PC-9 (cell line): Measurements from ENCODE around the gene NPY2R. TPM values are rescaled to one million over a fixed set of nuclear protein-coding genes. Genes with fewer than 3 reads are reported as not detected.

ENCODE experiments used
- BruUV-seq: library from RNA; stranded (reverse); fragments of 400-500 nt; replicated peaks from 2 replicates; lab custom pipeline; 2021; lab: Mats Ljungman, UMichigan
- CTCF ChIA-PET: fragments of 300-600 bp; sonication (Branson Sonifier 250); formaldehyde crosslinking; loops from one replicate; lab custom pipeline; 2022; ENCODE audit warnings: antibody characterized with exemption; lab: Charles Lee
- POLR2A ChIA-PET: fragments of 300-600 bp; sonication (Branson Sonifier 250); formaldehyde crosslinking; loops from one replicate; lab custom pipeline; 2022; ENCODE audit warnings: antibody characterized with exemption; ENCODE audit not compliant: unreplicated experiment; lab: Charles Lee
- DNase-seq, 2 experiments: peaks; one replicate each; pipeline versions ENCODE4 v3.0.0 to v3.0.0-alpha.2; 2015 to 2022; ENCODE audit warnings: mixed read lengths in 1 of 2
- H2AFZ ChIP-seq: fragments of 200-600 bp; sonication (generic); 2 replicates; pipeline ENCODE4 v1.8.1; 2017; ENCODE audit warnings: antibody characterized with exemption
- H3F3A ChIP-seq: fragments of 200-600 bp; sonication (generic); 2 replicates; pipeline ENCODE4 v1.8.1; 2017; ENCODE audit warnings: antibody characterized with exemption, mild to moderate bottlenecking, low read depth; ENCODE audit not compliant: insufficient read depth
- H3K27ac ChIP-seq: fragments of 200-600 bp; sonication (generic); 2 replicates; pipeline ENCODE4 v1.6.1; 2016; ENCODE audit warnings: mixed run types
- H3K27me3 ChIP-seq: fragments of 200-600 bp; sonication (generic); 2 replicates; pipeline ENCODE4 v1.6.1; 2016; ENCODE audit warnings: low read depth, mixed run types; ENCODE audit not compliant: insufficient read depth
- H3K36me3 ChIP-seq: fragments of 200-600 bp; sonication (generic); 2 replicates; pipeline ENCODE4 v1.6.1; 2016; ENCODE audit warnings: low read depth, mixed run types
- H3K4me1 ChIP-seq: fragments of 200-600 bp; sonication (generic); replicated peaks from 2 replicates; pipeline ENCODE4 v1.6.1; 2016; ENCODE audit warnings: mixed run types; ENCODE audit not compliant: insufficient read depth
- H3K4me2 ChIP-seq: fragments of 200-600 bp; sonication (generic); 2 replicates; pipeline ENCODE4 v1.6.1; 2017; ENCODE audit warnings: mixed run types
- H3K4me3 ChIP-seq: fragments of 200-600 bp; sonication (generic); 2 replicates; pipeline ENCODE4 v1.6.1; 2016; ENCODE audit warnings: mixed run types
- H3K79me2 ChIP-seq: fragments of 200-600 bp; sonication (generic); 2 replicates; pipeline ENCODE4 v1.6.1; 2017; ENCODE audit warnings: low read depth, mixed run types
- H3K9me2 ChIP-seq: fragments of 200-600 bp; sonication (generic); 2 replicates; pipeline ENCODE4 v1.8.1; 2017; ENCODE audit warnings: mild to moderate bottlenecking; ENCODE audit not compliant: insufficient read depth
- H3K9me3 ChIP-seq: fragments of 200-600 bp; sonication (generic); 2 replicates; pipeline ENCODE4 v1.8.1; 2016; ENCODE audit warnings: low read depth; ENCODE audit not compliant: insufficient read depth
- H4K20me1 ChIP-seq: fragments of 200-600 bp; sonication (generic); 2 replicates; pipeline ENCODE4 v1.8.1; 2017; ENCODE audit not compliant: insufficient read depth
- CTCF ChIP-seq: fragments of 200-600 bp; sonication (generic); conservative IDR thresholded peaks from 2 replicates; pipeline ENCODE4 v1.6.1; 2017; ENCODE audit warnings: mixed run types, antibody characterized with exemption, mild to moderate bottlenecking, moderate library complexity
- EZH2 ChIP-seq: fragments of 200-600 bp; sonication (generic); IDR thresholded peaks from 2 replicates; pipeline ENCODE4 v1.8.0; 2017; ENCODE audit warnings: antibody characterized with exemption, low read depth
- intact Hi-C: fragments of 100-400 bp; cut with micrococcal nuclease; formaldehyde crosslinking; loops from one replicate; pipeline ENCODE4 v1.10.0; 2022; ENCODE audit not compliant: unreplicated experiment
- total RNA-seq: library from RNA; stranded (reverse); gene quantifications from 2 replicates; pipeline ENCODE4 v1.2.3, GENCODE V29; 2021

The NPY2R gene
- total RNA-seq, 1 experiment from 2014 or later = not detected

GRCh38 chr4:155190099-155190498, 18.3 kb upstream of the NPY2R start:
- Histone ChIP-seq H3K9me2 (no peaks in the 10 kb centered on the region), H3K9me3 (no peaks in the 10 kb centered on the region), H3K27ac (no peak overlapping the region), H3K4me1 (no peaks in the 10 kb centered on the region), H3K4me3 (no peak overlapping the region), H4K20me1 (no peaks in the 10 kb centered on the region), H2AFZ (no peak overlapping the region), H3K4me2 (no peak overlapping the region), H3K79me2 (no peaks in the 10 kb centered on the region), H3K36me3 (no peaks in the 10 kb centered on the region), H3F3A (no peaks in the 10 kb centered on the region), H3K27me3 (no peaks in the 10 kb centered on the region)
- POLR2A ChIA-PET = no interaction called here
- DNase-seq = no peak
- intact Hi-C loops = no loop called here
- BruUV-seq = no TSS peak
- TF ChIP-seq EZH2 = no peak
- no peak for TF ChIP-seq CTCF
- CTCF ChIA-PET = no interaction called here

- H3F3A ChIP-seq = no peaks in the 10 kb centered on the region
- no peaks in the 10 kb centered on the region for H3K36me3 ChIP-seq
- H3K4me1 ChIP-seq = no peaks in the 10 kb centered on the region
- no peak overlapping the region for H3K27ac ChIP-seq
- no peak overlapping the region for H2AFZ ChIP-seq
- BruUV-seq = no TSS peak
- no peak overlapping the region for H3K4me3 ChIP-seq
- POLR2A ChIA-PET = no interaction called here
- no peaks in the 10 kb centered on the region for H4K20me1 ChIP-seq
- H3K79me2 ChIP-seq = no peaks in the 10 kb centered on the region
- TF ChIP-seq CTCF (no peak), EZH2 (no peak)
- CTCF ChIA-PET = no interaction called here
- DNase-seq = no peak
- H3K9me2 ChIP-seq = no peaks in the 10 kb centered on the region
- intact Hi-C loops = no loop called here
- H3K9me3 ChIP-seq = no peaks in the 10 kb centered on the region
- H3K27me3 ChIP-seq = no peaks in the 10 kb centered on the region
- no peak overlapping the region for H3K4me2 ChIP-seq
These were observed 10.7 kb upstream of the NPY2R start for GRCh38 chr4:155197757-155198156.

- Histone ChIP-seq H3K9me3 (no peaks in the 10 kb centered on the region), H3K4me2 (no peak overlapping the region), H3K27ac (no peak overlapping the region), H3K9me2 (no peaks in the 10 kb centered on the region), H3K4me3 (no peak overlapping the region), H3K27me3 (no peaks in the 10 kb centered on the region), H3K79me2 (no peaks in the 10 kb centered on the region), H3F3A (no peaks in the 10 kb centered on the region), H3K36me3 (no peaks in the 10 kb centered on the region), H2AFZ (no peak overlapping the region), H3K4me1 (no peaks in the 10 kb centered on the region), H4K20me1 (no peaks in the 10 kb centered on the region)
- no peak for TF ChIP-seq EZH2
- ChIA-PET CTCF (interaction anchor here (0.5 kb wide), 1 partner anchor 187 kb away, joined by 8 read pairs; no protein-coding TSS in a partner anchor), POLR2A (no interaction called here)
- intact Hi-C loops = no loop called here
- no TSS peak for BruUV-seq
- DNase-seq = no peak
These were observed 740 bp upstream of the NPY2R start for GRCh38 chr4:155207534-155208257.
